Measurements from ENCODE around the gene UBXN10. TPM values are rescaled to one million over a fixed set of nuclear protein-coding genes. Genes with fewer than 3 reads are reported as not detected.

Gene UBXN10
- total RNA-seq, 1 donor from 2014 or later = 0.37 TPM

GRCh38 chr1:20147846-20148570 lies 37.9 kb upstream of the UBXN10 start:
- H2AFZ ChIP-seq (replicated peaks) = no peak overlapping the region
- no peaks in the 10 kb centered on the region for H4K20me1 ChIP-seq (ENCODE audit: low read depth)
- no peak overlapping the region for H3K27ac ChIP-seq
- peaks cover 7% of the 10 kb centered on the region for H3K4me1 ChIP-seq
- H3K36me3 Mint-ChIP-seq = no peaks in the 10 kb centered on the region
- H3K27ac Mint-ChIP-seq = no peak overlapping the region
- no peak overlapping the region for H3K4me3 Mint-ChIP-seq
- DNase-seq (ENCODE audit: low spot score) = no peak
- no peak overlapping the region for H3K9ac ChIP-seq
- no peak overlapping the region for H3K4me3 ChIP-seq
- H3K9me3 ChIP-seq (ENCODE audit: low read depth) = no peaks in the 10 kb centered on the region
- H3K79me2 ChIP-seq (ENCODE audit: low read depth) = no peaks in the 10 kb centered on the region
- H3K27me3 ChIP-seq = no peaks in the 10 kb centered on the region
- no peaks in the 10 kb centered on the region for H3K9me3 Mint-ChIP-seq
- H3K4me2 ChIP-seq = no peak overlapping the region
- peaks cover 5% of the 10 kb centered on the region for H3K27me3 Mint-ChIP-seq (ENCODE audit: insufficient read depth, low read depth)
- H3K4me1 Mint-ChIP-seq = peaks cover 9% of the 10 kb centered on the region
- no peaks in the 10 kb centered on the region for H3K36me3 ChIP-seq
- H3F3A ChIP-seq (ENCODE audit: low read depth) = no peaks in the 10 kb centered on the region
- TF ChIP-seq EZH2 (IDR thresholded peaks at IDR 0.05) (no peak), CTCF (IDR thresholded peaks at IDR 0.05) (no peak), EZH2phosphoT487 (IDR thresholded peaks at IDR 0.05) (no peak)

DNA sequence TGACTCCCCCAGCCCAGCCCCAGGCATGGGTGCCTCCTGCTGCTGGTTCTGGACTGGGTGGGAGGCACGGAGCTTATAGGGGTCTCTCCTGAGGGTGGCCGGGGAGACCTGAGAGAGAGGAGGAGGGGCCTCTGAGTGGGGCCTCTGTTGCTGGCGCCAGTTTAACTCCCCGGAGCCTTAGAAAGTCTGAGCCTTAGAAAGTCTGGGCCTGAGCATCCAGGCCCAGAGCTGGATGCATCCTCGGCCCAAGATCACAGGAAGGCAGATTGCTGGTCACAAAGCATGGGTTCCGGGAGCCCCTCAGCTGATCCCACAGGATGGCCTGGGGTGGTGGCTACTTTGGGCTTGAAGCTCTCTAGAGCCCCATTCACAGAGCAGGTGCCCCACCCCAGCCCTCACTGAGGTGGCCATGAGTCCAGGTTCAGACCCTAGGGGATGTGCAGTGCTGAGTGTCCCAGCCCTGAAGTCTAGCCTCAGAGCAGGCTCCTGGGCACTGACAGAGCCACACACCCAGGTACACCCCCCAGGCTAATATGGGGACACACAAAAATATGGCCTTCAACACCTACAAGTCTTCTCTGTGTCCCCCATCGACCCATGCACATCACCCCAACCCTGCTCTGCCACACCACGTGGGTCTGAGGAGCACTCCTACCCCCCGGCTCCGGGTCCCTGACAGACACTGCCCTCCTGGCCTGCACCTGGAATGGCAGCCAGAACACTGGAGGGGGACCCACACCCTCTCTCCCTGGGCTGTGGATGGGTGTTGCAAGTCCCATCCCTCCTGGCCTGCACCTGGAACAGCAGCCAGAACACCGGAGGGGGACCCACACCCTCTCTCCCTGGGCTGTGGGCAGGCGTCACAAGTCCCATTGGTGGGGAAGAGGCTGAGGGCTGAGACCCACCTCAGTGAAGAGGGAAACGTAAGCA lies 37.1 kb upstream of the UBXN10 start:
- Mint-ChIP-seq H3K27me3 (ENCODE audit: insufficient read depth, low read depth) (peaks cover 5% of the 10 kb centered on the region), H3K4me1 (peaks cover 9% of the 10 kb centered on the region), H3K9me3 (no peaks in the 10 kb centered on the region), H3K27ac (no peak overlapping the region), H3K36me3 (no peaks in the 10 kb centered on the region), H3K4me3 (no peak overlapping the region)
- Histone ChIP-seq H3K9ac (no peak overlapping the region), H2AFZ (replicated peaks) (no peak overlapping the region), H3F3A (ENCODE audit: low read depth) (no peaks in the 10 kb centered on the region), H3K36me3 (no peaks in the 10 kb centered on the region), H3K9me3 (ENCODE audit: low read depth) (no peaks in the 10 kb centered on the region), H3K27me3 (no peaks in the 10 kb centered on the region), H3K79me2 (ENCODE audit: low read depth) (no peaks in the 10 kb centered on the region), H3K27ac (no peak overlapping the region), H3K4me2 (no peak overlapping the region), H4K20me1 (ENCODE audit: low read depth) (no peaks in the 10 kb centered on the region), H3K4me3 (no peak overlapping the region), H3K4me1 (peaks cover 7% of the 10 kb centered on the region)
- TF ChIP-seq EZH2 (IDR thresholded peaks at IDR 0.05) = no peak
- no peak for TF ChIP-seq CTCF (IDR thresholded peaks at IDR 0.05)
- no peak for TF ChIP-seq EZH2phosphoT487 (IDR thresholded peaks at IDR 0.05)
- DNase-seq (ENCODE audit: low spot score) = no peak

GRCh38 chr1:20149601-20150325 lies 36.1 kb upstream of the UBXN10 start:
- Histone ChIP-seq H3K79me2 (ENCODE audit: low read depth) (no peaks in the 10 kb centered on the region), H3K4me2 (no peak overlapping the region), H3K27ac (no peak overlapping the region), H3K9me3 (ENCODE audit: low read depth) (no peaks in the 10 kb centered on the region), H3K27me3 (no peaks in the 10 kb centered on the region), H4K20me1 (ENCODE audit: low read depth) (no peaks in the 10 kb centered on the region), H3K4me1 (peaks cover 7% of the 10 kb centered on the region), H3F3A (ENCODE audit: low read depth) (no peaks in the 10 kb centered on the region), H3K9ac (no peak overlapping the region), H3K4me3 (no peak overlapping the region), H3K36me3 (no peaks in the 10 kb centered on the region), H2AFZ (replicated peaks) (no peak overlapping the region)
- H3K27ac Mint-ChIP-seq = no peak overlapping the region
- H3K4me3 Mint-ChIP-seq = no peak overlapping the region
- peaks cover 5% of the 10 kb centered on the region for H3K27me3 Mint-ChIP-seq (ENCODE audit: insufficient read depth, low read depth)
- H3K4me1 Mint-ChIP-seq = peaks cover 9% of the 10 kb centered on the region
- no peak for DNase-seq (ENCODE audit: low spot score)
- H3K9me3 Mint-ChIP-seq = no peaks in the 10 kb centered on the region
- no peaks in the 10 kb centered on the region for H3K36me3 Mint-ChIP-seq
- TF ChIP-seq EZH2phosphoT487 (IDR thresholded peaks at IDR 0.05) (no peak), EZH2 (IDR thresholded peaks at IDR 0.05) (no peak), CTCF (IDR thresholded peaks at IDR 0.05) (no peak)

Measured in neural progenitor cell (in vitro differentiated cells).